CD14-positive monocyte (primary cell): ENCODE data around the gene KCNJ16. TPM values are rescaled to one million over a fixed set of nuclear protein-coding genes. Genes with fewer than 3 reads are reported as not detected.

Experiments used
- DNase-seq, 3 donors: peaks; one replicate each; pipeline ENCODE4 v3.0.0-alpha.2; 2011 to 2022
- H2AFZ ChIP-seq: 2 replicates; pipeline ENCODE4 v1.6.0; 2012; ENCODE audit warnings: mild to moderate bottlenecking, low read depth, low read length, inconsistent platforms; ENCODE audit not compliant: insufficient read depth, poor library complexity, severe bottlenecking
- H3K27ac ChIP-seq, 2 donors: 1 replicate in 1 of 2; 2 replicates in 1 of 2; pipeline ENCODE4 v1.5.1; 2012 to 2013; ENCODE audit warnings: low read length in 2 of 2, control low read depth in 1 of 2, inconsistent platforms in 1 of 2, low read depth in 1 of 2, mild to moderate bottlenecking in 1 of 2
- H3K27me3 ChIP-seq, 2 donors: one replicate each; pipeline versions ENCODE4 v1.6.0 to v1.6.1; 2011 to 2013; ENCODE audit warnings: low read length in 2 of 2; ENCODE audit not compliant: control insufficient read depth in 2 of 2, insufficient read depth in 2 of 2
- H3K36me3 ChIP-seq, 2 donors: replicated peaks in 1 of 2; 1 replicate in 1 of 2; 2 replicates in 1 of 2; pipeline versions ENCODE4 v1.5.1 to v1.6.1; 2012 to 2013; ENCODE audit warnings: low read length in 2 of 2, control low read depth in 1 of 2, inconsistent platforms in 1 of 2, mild to moderate bottlenecking in 1 of 2; ENCODE audit not compliant: insufficient read depth in 2 of 2, control insufficient read depth in 1 of 2
- H3K4me1 ChIP-seq, 2 donors: 1 replicate in 1 of 2; 2 replicates in 1 of 2; pipeline versions ENCODE4 v1.5.1 to v1.6.1; 2012 to 2013; ENCODE audit warnings: low read length in 2 of 2, control low read depth in 1 of 2, inconsistent platforms in 1 of 2, mild to moderate bottlenecking in 1 of 2, moderate library complexity in 1 of 2; ENCODE audit not compliant: insufficient read depth in 2 of 2, control insufficient read depth in 1 of 2
- H3K4me2 ChIP-seq: replicated peaks from 2 replicates; pipeline ENCODE3; 2012; ENCODE audit warnings: low read length, moderate library complexity, mild to moderate bottlenecking; ENCODE audit not compliant: poor library complexity, severe bottlenecking; ENCODE audit errors: extremely low read depth
- H3K4me3 ChIP-seq, 3 experiments: fragments of 200-600 bp in 1 of 3; sonication (generic) in 1 of 3; replicated peaks in 1 of 3; 1 replicate in 2 of 3; 2 replicates in 1 of 3; pipeline ENCODE4 v1.5.1; 2011 to 2013; ENCODE audit warnings: low read length in 3 of 3, mild to moderate bottlenecking in 3 of 3, control low read depth in 2 of 3, low read depth in 2 of 3, inconsistent platforms in 1 of 3, moderate library complexity in 1 of 3
- H3K79me2 ChIP-seq: 2 replicates; pipeline ENCODE4 v1.6.0; 2012; ENCODE audit warnings: mild to moderate bottlenecking, control low read depth, inconsistent platforms, low read length, moderate library complexity; ENCODE audit not compliant: insufficient read depth
- H3K9ac ChIP-seq: 2 replicates; pipeline ENCODE4 v1.6.0; 2017; ENCODE audit warnings: low read length, mild to moderate bottlenecking; ENCODE audit not compliant: insufficient read depth, poor library complexity, severe bottlenecking
- H3K9me3 ChIP-seq, 2 donors: replicated peaks in 1 of 2; 1 replicate in 1 of 2; 2 replicates in 1 of 2; pipeline versions ENCODE4 v1.5.1 to v1.6.1; 2012 to 2013; ENCODE audit warnings: low read length in 2 of 2, control low read depth in 1 of 2; ENCODE audit not compliant: control insufficient read depth in 1 of 2, insufficient read depth in 1 of 2
- H4K20me1 ChIP-seq: 2 replicates; pipeline ENCODE4 v1.6.0; 2012; ENCODE audit warnings: mild to moderate bottlenecking, low read length, control low read depth, moderate library complexity; ENCODE audit not compliant: insufficient read depth
- H3K27ac Mint-ChIP-seq, 7 donors: one replicate each; pipeline ENCODE4 v1.8.0; 2020; ENCODE audit warnings: mild to moderate bottlenecking in 7 of 7, mixed read lengths in 7 of 7, moderate library complexity in 6 of 7, inconsistent platforms in 2 of 7
- H3K27me3 Mint-ChIP-seq, 3 donors: one replicate each; pipeline ENCODE4 v1.8.0; 2021 to 2022; ENCODE audit warnings: low read depth in 3 of 3, mild to moderate bottlenecking in 3 of 3, mixed read lengths in 3 of 3, moderate library complexity in 3 of 3, inconsistent platforms in 1 of 3
- H3K36me3 Mint-ChIP-seq, 2 donors: one replicate each; pipeline ENCODE4 v1.8.0; 2020; ENCODE audit warnings: mixed read lengths in 2 of 2, inconsistent platforms in 1 of 2, mild to moderate bottlenecking in 1 of 2
- H3K4me1 Mint-ChIP-seq: one replicate; pipeline ENCODE4 v1.8.0; 2020; ENCODE audit warnings: mild to moderate bottlenecking, mixed read lengths
- H3K4me3 Mint-ChIP-seq, 2 donors: one replicate each; pipeline ENCODE4 v1.8.0; 2020; ENCODE audit warnings: mild to moderate bottlenecking in 2 of 2, mixed read lengths in 2 of 2, moderate library complexity in 1 of 2
- H3K9me3 Mint-ChIP-seq, 7 donors: one replicate each; pipeline ENCODE4 v1.8.0; 2020 to 2022; ENCODE audit warnings: mixed read lengths in 7 of 7, mild to moderate bottlenecking in 6 of 7, moderate library complexity in 6 of 7, inconsistent platforms in 2 of 7
- CTCF ChIP-seq: fragments of 200-600 bp; IDR thresholded peaks from one replicate; pipeline ENCODE4 v1.8.0; 2022; ENCODE audit warnings: antibody characterized with exemption, mild to moderate bottlenecking
- WGBS: methylation state at CpG from one replicate; pipeline ENCODE4 v1.1.5; 2013; ENCODE audit warnings: missing lambda C conversion rate; ENCODE audit not compliant: insufficient coverage; 5-methylcytosine and 5-hydroxymethylcytosine counted together
- intact Hi-C, 2 donors: fragments of 100-400 bp; cut with micrococcal nuclease; formaldehyde crosslinking; loops; one replicate each; pipeline versions ENCODE4 v1.15.0 to v1.15.1; 2023
- polyA plus RNA-seq, 3 donors: library from polyadenylated mRNA; depleted of rRNA in 1 of 3; unstranded in 2 of 3; stranded (reverse) in 1 of 3; fragments of 300-500 nt in 2 of 3; fragments of >200 nt in 1 of 3; fragmentation: Illumina TruSeq in 2 of 3; gene quantifications; 1 replicate in 2 of 3; 2 replicates in 1 of 3; pipeline ENCODE4 v1.2.3, GENCODE V29; 2012 to 2021

The KCNJ16 gene
- polyA plus RNA-seq, 3 donors, result not detected

- Histone ChIP-seq H2AFZ (peak overlapping the region; percentile 93), H3K4me3 (peak overlapping the region; percentile 58 to 97 (median 88)), H3K27me3 (no peaks in the 10 kb centered on the region), H3K79me2 (peaks cover 56% of the 10 kb centered on the region), H3K4me1 (peaks cover 34 to 55% of the 10 kb centered on the region in 2 donors), H3K9me3 (peaks cover 2% of the 10 kb centered on the region in 2 donors), H3K4me2 (peak overlapping the region; percentile 87), H3K9ac (peak overlapping the region; percentile 74), H3K36me3 (peaks cover 5 to 10% of the 10 kb centered on the region in 2 donors), H3K27ac (peak overlapping the region; percentile 3 to 87), H4K20me1 (peaks cover 54% of the 10 kb centered on the region)
- Mint-ChIP-seq H3K27ac (peak overlapping the region; percentile 86 to 96 (median 93)), H3K4me1 (peaks cover 60% of the 10 kb centered on the region), H3K4me3 (peak overlapping the region; percentile 96 to 100), H3K36me3 (peaks cover 6 to 11% of the 10 kb centered on the region in 2 donors), H3K9me3 (peaks cover 0 to 3% (median 1%) of the 10 kb centered on the region in 7 donors), H3K27me3 (peaks cover 0 to 2% (median 0%) of the 10 kb centered on the region in 3 donors)
- WGBS, result 5% methylated on average over 19 of the region's 24 CpGs
- intact Hi-C loops, result loop anchor here in 1 of 2 donors (2.0 kb wide), 1 partner anchor 125 kb away; no protein-coding TSS in a partner anchor
- TF ChIP-seq CTCF, result no peak
- peak in 1 of 3 donors; percentile 2 for DNase-seq
Measured at GRCh38 chr17:70169709-70170597, 94.9 kb downstream of the KCNJ16 start.

DNA sequence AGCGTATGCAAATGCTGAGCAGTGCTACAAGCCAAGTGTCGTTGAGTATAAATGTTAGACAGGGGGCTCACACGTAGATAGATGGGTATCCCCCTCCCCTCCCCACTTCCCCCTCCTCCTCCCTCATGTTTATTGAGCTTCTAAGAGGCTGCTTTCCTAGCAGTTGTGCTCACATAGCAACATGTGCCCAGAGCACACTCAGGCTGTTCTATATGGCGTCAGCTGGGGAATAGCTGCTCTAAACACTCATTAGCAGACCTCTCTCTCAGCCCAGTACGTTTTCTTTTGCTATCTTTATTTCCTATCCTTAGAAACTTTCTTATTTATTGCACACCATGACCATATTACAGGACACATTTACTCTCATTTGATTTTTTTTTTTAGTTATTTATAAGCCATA lies 96.1 kb downstream of the KCNJ16 start:
- H3K4me1 ChIP-seq, result peaks cover 34 to 55% of the 10 kb centered on the region in 2 donors
- peaks cover 66% of the 10 kb centered on the region for H4K20me1 ChIP-seq
- H3K79me2 ChIP-seq, result peaks cover 66% of the 10 kb centered on the region
- WGBS, result 63% methylated on average over 1 of the region's 5 CpGs
- Mint-ChIP-seq H3K36me3 (peaks cover 19 to 23% of the 10 kb centered on the region in 2 donors), H3K4me3 (peak overlapping the region; percentile 96 to 100), H3K27ac (no peak overlapping the region), H3K4me1 (peaks cover 63% of the 10 kb centered on the region), H3K9me3 (peaks cover 0 to 11% (median 6%) of the 10 kb centered on the region in 7 donors), H3K27me3 (peaks cover 0 to 2% (median 0%) of the 10 kb centered on the region in 3 donors)
- H2AFZ ChIP-seq, result no peak overlapping the region
- H3K9ac ChIP-seq, result no peak overlapping the region
- H3K4me3 ChIP-seq, result peak overlapping the region; percentile 58 to 97 (median 88)
- no peaks in the 10 kb centered on the region for H3K27me3 ChIP-seq
- H3K36me3 ChIP-seq, result peaks cover 17 to 22% of the 10 kb centered on the region in 2 donors
- no peak for TF ChIP-seq CTCF
- peaks cover 6 to 8% of the 10 kb centered on the region in 2 donors for H3K9me3 ChIP-seq
- intact Hi-C loops, result no loop called here
- DNase-seq, result no peak
- H3K27ac ChIP-seq, result no peak overlapping the region
- H3K4me2 ChIP-seq, result peak overlapping the region; percentile 87
